Mesendoderm (in vitro differentiated cells): ENCODE measurements around the gene EP400.

Source experiments
- DNase-seq: peaks from one replicate; pipeline ENCODE4 v3.0.0; 2013
- H2AK5ac ChIP-seq: 2 replicates; pipeline ENCODE4 v1.6.1; 2013; ENCODE audit warnings: low read length, inconsistent platforms
- H2BK120ac ChIP-seq: 2 replicates; pipeline ENCODE4 v1.6.1; 2013; ENCODE audit warnings: low read depth, mild to moderate bottlenecking, low read length, moderate library complexity, mixed read lengths
- H2BK15ac ChIP-seq: replicated peaks from 2 replicates; pipeline ENCODE4 v1.6.1; 2013; ENCODE audit warnings: low read depth, mild to moderate bottlenecking, moderate library complexity
- H2BK5ac ChIP-seq: 2 replicates; pipeline ENCODE4 v1.6.1; 2013; ENCODE audit warnings: low read length, inconsistent platforms
- H3K18ac ChIP-seq: 2 replicates; pipeline ENCODE4 v1.6.1; 2013; ENCODE audit warnings: mild to moderate bottlenecking, low read length, mixed read lengths
- H3K23ac ChIP-seq: one replicate; pipeline ENCODE4 v1.6.1; 2013; ENCODE audit warnings: low read length
- H3K27ac ChIP-seq: 2 replicates; pipeline ENCODE4 v1.5.1; 2013; ENCODE audit warnings: low read depth, mild to moderate bottlenecking, inconsistent platforms, low read length, moderate library complexity
- H3K27me3 ChIP-seq: 2 replicates; pipeline ENCODE4 v1.6.1; 2013; ENCODE audit warnings: low read length, control low read depth, mild to moderate bottlenecking, inconsistent platforms; ENCODE audit not compliant: insufficient read depth, poor library complexity
- H3K36me3 ChIP-seq: 2 replicates; pipeline ENCODE4 v1.6.1; 2013; ENCODE audit warnings: low read length, inconsistent platforms; ENCODE audit not compliant: control insufficient read depth, insufficient read depth
- H3K4ac ChIP-seq: one replicate; pipeline ENCODE4 v1.6.1; 2013; ENCODE audit warnings: low read depth, mild to moderate bottlenecking, low read length, moderate library complexity
- H3K4me1 ChIP-seq: 2 replicates; pipeline ENCODE4 v1.6.1; 2013; ENCODE audit warnings: low read depth, low read length, inconsistent platforms; ENCODE audit not compliant: control insufficient read depth
- H3K4me2 ChIP-seq: 2 replicates; pipeline ENCODE4 v1.6.1; 2013; ENCODE audit warnings: low read length
- H3K4me3 ChIP-seq: 2 replicates; pipeline ENCODE4 v1.5.1; 2013; ENCODE audit warnings: mild to moderate bottlenecking, low read length
- H3K56ac ChIP-seq: one replicate; pipeline ENCODE4 v1.6.1; 2013; ENCODE audit warnings: low read length
- H3K79me1 ChIP-seq: 2 replicates; pipeline ENCODE4 v1.6.1; 2013; ENCODE audit warnings: low read length, inconsistent platforms
- H3K79me2 ChIP-seq: 2 replicates; pipeline ENCODE4 v1.6.1; 2013; ENCODE audit warnings: mild to moderate bottlenecking, low read length; ENCODE audit not compliant: control insufficient read depth, insufficient read depth
- H3K9ac ChIP-seq: 2 replicates; pipeline ENCODE4 v1.6.1; 2013; ENCODE audit warnings: low read length, inconsistent platforms
- H4K5ac ChIP-seq: one replicate; pipeline ENCODE4 v1.6.1; 2013; ENCODE audit warnings: low read length
- H4K8ac ChIP-seq: one replicate; pipeline ENCODE4 v1.6.1; 2013; ENCODE audit warnings: low read depth, mild to moderate bottlenecking, control low read depth, low read length, moderate library complexity
- WGBS: extraction: QIAGEN DNeasy Blood & Tissue Kit; methylation state at CpG from one replicate; pipeline ENCODE4 v1.1.7; 2013; ENCODE audit warnings: low lambda C conversion rate, missing lambda C conversion rate; ENCODE audit not compliant: insufficient coverage; ENCODE audit errors: extremely low coverage; 5-methylcytosine and 5-hydroxymethylcytosine counted together

EP400 gene

GRCh38 chr12:131908092-131909080, 41.4 kb upstream of the EP400 start:
- no peak overlapping the region for H4K5ac ChIP-seq
- H3K79me2 ChIP-seq: no peaks in the 10 kb centered on the region
- no peaks in the 10 kb centered on the region for H3K4me1 ChIP-seq
- H3K4me2 ChIP-seq: no peak overlapping the region
- no peak overlapping the region for H3K4me3 ChIP-seq
- no peak overlapping the region for H3K56ac ChIP-seq
- no peak overlapping the region for H2BK120ac ChIP-seq
- no peak for DNase-seq
- WGBS: no CpG with 5 or more reads among the region's 96 CpGs
- H3K27ac ChIP-seq: no peak overlapping the region
- H4K8ac ChIP-seq: no peak overlapping the region
- peaks cover 3% of the 10 kb centered on the region for H3K36me3 ChIP-seq
- H3K79me1 ChIP-seq: peaks cover 6% of the 10 kb centered on the region
- H2AK5ac ChIP-seq: no peak overlapping the region
- H2BK15ac ChIP-seq: no peak overlapping the region
- no peak overlapping the region for H3K18ac ChIP-seq
- no peak overlapping the region for H3K23ac ChIP-seq
- no peaks in the 10 kb centered on the region for H3K27me3 ChIP-seq
- H3K9ac ChIP-seq: no peak overlapping the region
- no peak overlapping the region for H2BK5ac ChIP-seq
- H3K4ac ChIP-seq: no peak overlapping the region

GRCh38 chr12:131909081-131909751, 40.5 kb upstream of the EP400 start:
- no peak overlapping the region for H3K18ac ChIP-seq
- no peak overlapping the region for H3K27ac ChIP-seq
- no peak overlapping the region for H2BK120ac ChIP-seq
- WGBS: no CpG with 5 or more reads among the region's 61 CpGs
- H3K9ac ChIP-seq: no peak overlapping the region
- H2BK15ac ChIP-seq: no peak overlapping the region
- H3K4me3 ChIP-seq: no peak overlapping the region
- H2BK5ac ChIP-seq: no peak overlapping the region
- no peaks in the 10 kb centered on the region for H3K27me3 ChIP-seq
- no peak for DNase-seq
- H4K8ac ChIP-seq: no peak overlapping the region
- no peaks in the 10 kb centered on the region for H3K4me1 ChIP-seq
- H3K4me2 ChIP-seq: no peak overlapping the region
- H2AK5ac ChIP-seq: no peak overlapping the region
- H3K56ac ChIP-seq: no peak overlapping the region
- peaks cover 3% of the 10 kb centered on the region for H3K36me3 ChIP-seq
- H3K79me1 ChIP-seq: peaks cover 4% of the 10 kb centered on the region
- no peak overlapping the region for H3K23ac ChIP-seq
- no peak overlapping the region for H4K5ac ChIP-seq
- no peak overlapping the region for H3K4ac ChIP-seq
- no peaks in the 10 kb centered on the region for H3K79me2 ChIP-seq

- H2BK15ac ChIP-seq: no peak overlapping the region
- WGBS: no CpG with 5 or more reads among the region's 26 CpGs
- H3K56ac ChIP-seq: no peak overlapping the region
- H3K9ac ChIP-seq: no peak overlapping the region
- H3K27ac ChIP-seq: no peak overlapping the region
- peaks cover 4% of the 10 kb centered on the region for H3K79me1 ChIP-seq
- no peak for DNase-seq
- no peak overlapping the region for H3K4me2 ChIP-seq
- no peak overlapping the region for H4K5ac ChIP-seq
- H3K4me3 ChIP-seq: no peak overlapping the region
- no peaks in the 10 kb centered on the region for H3K4me1 ChIP-seq
- no peaks in the 10 kb centered on the region for H3K27me3 ChIP-seq
- H4K8ac ChIP-seq: no peak overlapping the region
- no peak overlapping the region for H2AK5ac ChIP-seq
- H3K18ac ChIP-seq: no peak overlapping the region
- no peak overlapping the region for H3K23ac ChIP-seq
- no peak overlapping the region for H2BK5ac ChIP-seq
- H3K79me2 ChIP-seq: no peaks in the 10 kb centered on the region
- no peak overlapping the region for H3K4ac ChIP-seq
- no peak overlapping the region for H2BK120ac ChIP-seq
- peaks cover 5% of the 10 kb centered on the region for H3K36me3 ChIP-seq
These were observed 40.0 kb upstream of the EP400 start for GRCh38 chr12:131909752-131910219.

- Histone ChIP-seq H2BK120ac (no peak overlapping the region), H3K27me3 (no peaks in the 10 kb centered on the region), H2BK5ac (no peak overlapping the region), H3K4ac (no peak overlapping the region), H3K23ac (no peak overlapping the region), H4K5ac (no peak overlapping the region), H3K9ac (no peak overlapping the region), H3K56ac (no peak overlapping the region), H3K79me2 (no peaks in the 10 kb centered on the region), H3K4me2 (no peak overlapping the region), H4K8ac (no peak overlapping the region), H3K4me3 (no peak overlapping the region), H3K36me3 (peaks cover 5% of the 10 kb centered on the region), H3K79me1 (peaks cover 4% of the 10 kb centered on the region), H3K4me1 (no peaks in the 10 kb centered on the region), H3K27ac (no peak overlapping the region), H3K18ac (no peak overlapping the region), H2BK15ac (no peak overlapping the region), H2AK5ac (no peak overlapping the region)
- DNase-seq: no peak
- WGBS: no CpG with 5 or more reads among the region's 23 CpGs
These were observed 39.3 kb upstream of the EP400 start for GRCh38 chr12:131910302-131911027.

- Histone ChIP-seq H3K27me3 (no peaks in the 10 kb centered on the region), H3K79me2 (no peaks in the 10 kb centered on the region), H3K4ac (no peak overlapping the region), H3K79me1 (no peaks in the 10 kb centered on the region), H4K5ac (no peak overlapping the region), H3K27ac (no peak overlapping the region), H3K4me3 (no peak overlapping the region), H3K36me3 (peaks cover 5% of the 10 kb centered on the region), H2AK5ac (no peak overlapping the region), H3K18ac (no peak overlapping the region), H3K23ac (no peak overlapping the region), H2BK5ac (no peak overlapping the region), H2BK120ac (no peak overlapping the region), H3K9ac (no peak overlapping the region), H2BK15ac (no peak overlapping the region), H3K4me1 (no peaks in the 10 kb centered on the region), H3K56ac (no peak overlapping the region), H3K4me2 (no peak overlapping the region), H4K8ac (no peak overlapping the region)
- no CpG with 5 or more reads among the region's 17 CpGs for WGBS
- no peak for DNase-seq
These were observed 38.6 kb upstream of the EP400 start for GRCh38 chr12:131911028-131911650.
